ENCODE results near the gene BDH1.

BDH1 gene

DNA sequence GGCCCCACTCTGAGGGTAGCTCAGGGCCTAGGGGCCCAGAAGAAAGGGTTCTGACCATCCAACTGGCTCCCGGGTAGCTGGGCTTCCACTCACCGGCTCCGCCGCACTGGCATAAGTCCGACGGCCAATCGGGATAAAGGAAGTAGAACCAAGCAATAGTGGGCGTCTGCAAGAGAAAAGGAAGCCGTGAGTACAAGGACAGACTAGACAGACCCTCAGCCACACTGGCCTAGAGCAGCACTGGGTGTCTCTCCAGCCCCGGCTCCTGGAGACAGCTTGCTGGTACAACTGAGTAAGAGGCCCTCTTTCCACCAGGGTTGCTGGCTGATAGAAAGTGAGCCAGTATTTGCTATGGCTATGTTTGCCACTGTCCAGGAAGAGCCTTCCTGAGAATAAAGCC lies 22.4 kb downstream of the BDH1 start:
- H3K36me3 ChIP-seq, result no peaks in the 10 kb centered on the region
- intact Hi-C loops (cut with DNase I; ENCODE audit: low total_unique reads), result no loop called here
- H3K4me3 ChIP-seq, result no peak overlapping the region
- H3K27me3 ChIP-seq, result no peaks in the 10 kb centered on the region
- H3K9me3 ChIP-seq, result no peaks in the 10 kb centered on the region
- H3K27ac ChIP-seq, result no peak overlapping the region
- no peaks in the 10 kb centered on the region for H3K4me1 ChIP-seq
- TF ChIP-seq, protein P1, sequence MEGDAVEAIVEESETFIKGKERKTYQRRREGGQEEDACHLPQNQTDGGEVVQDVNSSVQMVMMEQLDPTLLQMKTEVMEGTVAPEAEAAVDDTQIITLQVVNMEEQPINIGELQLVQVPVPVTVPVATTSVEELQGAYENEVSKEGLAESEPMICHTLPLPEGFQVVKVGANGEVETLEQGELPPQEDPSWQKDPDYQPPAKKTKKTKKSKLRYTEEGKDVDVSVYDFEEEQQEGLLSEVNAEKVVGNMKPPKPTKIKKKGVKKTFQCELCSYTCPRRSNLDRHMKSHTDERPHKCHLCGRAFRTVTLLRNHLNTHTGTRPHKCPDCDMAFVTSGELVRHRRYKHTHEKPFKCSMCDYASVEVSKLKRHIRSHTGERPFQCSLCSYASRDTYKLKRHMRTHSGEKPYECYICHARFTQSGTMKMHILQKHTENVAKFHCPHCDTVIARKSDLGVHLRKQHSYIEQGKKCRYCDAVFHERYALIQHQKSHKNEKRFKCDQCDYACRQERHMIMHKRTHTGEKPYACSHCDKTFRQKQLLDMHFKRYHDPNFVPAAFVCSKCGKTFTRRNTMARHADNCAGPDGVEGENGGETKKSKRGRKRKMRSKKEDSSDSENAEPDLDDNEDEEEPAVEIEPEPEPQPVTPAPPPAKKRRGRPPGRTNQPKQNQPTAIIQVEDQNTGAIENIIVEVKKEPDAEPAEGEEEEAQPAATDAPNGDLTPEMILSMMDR (IDR thresholded peaks at IDR 0.05), result no peak
- no peak for DNase-seq

DNA sequence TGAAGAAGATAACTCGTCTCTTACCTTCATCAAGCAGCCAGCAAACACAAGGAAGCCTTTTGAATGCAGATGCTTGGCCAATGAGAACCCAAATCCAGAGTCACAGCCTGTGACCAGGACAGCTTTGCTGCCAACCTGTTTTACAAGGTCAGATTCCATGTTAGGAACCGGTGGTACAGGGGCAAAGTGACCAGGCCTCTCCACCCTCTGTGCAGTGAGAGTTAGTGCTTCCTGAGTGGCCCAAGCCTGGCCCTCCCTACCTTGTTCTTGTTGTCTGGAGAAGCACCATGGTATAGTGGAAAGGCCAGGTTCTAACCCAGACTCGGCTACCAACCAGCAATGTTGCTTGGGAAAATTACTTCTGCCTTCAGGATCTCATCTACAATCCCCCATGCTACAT lies 23.4 kb downstream of the BDH1 start:
- H3K27ac ChIP-seq, result no peak overlapping the region
- DNase-seq, result peak in 1 of 2 donors; percentile 15
- H3K36me3 ChIP-seq, result no peaks in the 10 kb centered on the region
- no peaks in the 10 kb centered on the region for H3K4me1 ChIP-seq
- TF ChIP-seq, protein P1 (IDR thresholded peaks at IDR 0.05), result no peak
- intact Hi-C loops (cut with DNase I; ENCODE audit: low total_unique reads), result no loop called here
- no peaks in the 10 kb centered on the region for H3K27me3 ChIP-seq
- H3K4me3 ChIP-seq, result no peak overlapping the region
- no peaks in the 10 kb centered on the region for H3K9me3 ChIP-seq

DNA sequence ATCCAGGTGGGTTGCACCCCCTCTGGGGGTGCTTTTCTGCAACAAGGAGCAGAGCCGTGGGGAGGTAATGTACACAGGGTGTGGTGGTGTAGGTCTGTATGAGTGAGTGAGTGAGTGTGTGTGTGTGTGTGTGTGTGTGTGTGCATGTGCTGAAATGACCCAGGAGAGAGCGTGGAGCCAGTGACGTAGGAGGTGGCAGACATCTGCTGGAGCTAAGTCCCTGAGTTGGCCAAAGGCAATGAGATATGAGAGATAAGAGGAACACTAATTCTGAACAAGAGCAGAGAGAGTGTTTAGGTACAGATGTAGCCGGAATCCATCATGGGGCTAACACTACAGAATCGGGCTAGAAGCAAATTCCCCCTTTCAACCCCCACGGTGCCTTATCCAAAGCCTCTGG lies 27.6 kb downstream of the BDH1 start:
- intact Hi-C loops (cut with DNase I; ENCODE audit: low total_unique reads), result no loop called here

DNA sequence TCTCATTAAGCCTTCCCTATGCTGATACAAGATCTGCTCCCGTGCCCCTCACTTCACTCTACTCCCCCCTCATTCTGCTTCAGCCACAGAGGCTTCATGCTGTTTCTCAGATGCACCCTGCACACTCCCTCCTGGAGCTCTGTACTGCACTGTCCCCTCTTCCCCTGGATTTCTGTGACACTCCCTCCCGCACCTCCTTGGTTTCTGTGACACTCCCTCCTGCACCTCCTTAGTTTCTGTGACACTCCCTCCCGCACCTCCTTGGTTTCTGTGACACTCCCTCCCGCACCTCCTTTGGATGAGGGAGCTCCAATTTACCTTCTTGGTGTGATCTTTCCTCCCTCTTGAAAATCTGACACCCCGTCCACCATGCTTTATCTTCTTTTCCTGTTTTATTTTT lies 28.2 kb downstream of the BDH1 start:
- Histone ChIP-seq H3K4me1 (peaks cover 0 to 13% (median 8%) of the 10 kb centered on the region in 4 donors), H3K36me3 (no peaks in the 10 kb centered on the region), H3K27ac (no peak overlapping the region), H3K9me3 (no peaks in the 10 kb centered on the region), H3K27me3 (no peaks in the 10 kb centered on the region), H3K4me3 (no peak overlapping the region)
- DNase-seq, result peak in 1 of 2 donors; percentile 4
- TF ChIP-seq, protein P1 (IDR thresholded peaks at IDR 0.05), result no peak
- intact Hi-C loops (cut with DNase I; ENCODE audit: low total_unique reads), result no loop called here

More for the DNA sequence above, 27.6 kb downstream of the BDH1 start:
- Histone ChIP-seq H3K36me3 (no peaks in the 10 kb centered on the region), H3K9me3 (no peaks in the 10 kb centered on the region), H3K4me3 (no peak overlapping the region), H3K27ac (no peak overlapping the region), H3K27me3 (no peaks in the 10 kb centered on the region), H3K4me1 (peaks cover 0 to 7% (median 4%) of the 10 kb centered on the region in 4 donors)
- TF ChIP-seq, protein P1 (IDR thresholded peaks at IDR 0.05), result no peak
- peak in 1 of 2 donors; percentile 11 for DNase-seq

DNA sequence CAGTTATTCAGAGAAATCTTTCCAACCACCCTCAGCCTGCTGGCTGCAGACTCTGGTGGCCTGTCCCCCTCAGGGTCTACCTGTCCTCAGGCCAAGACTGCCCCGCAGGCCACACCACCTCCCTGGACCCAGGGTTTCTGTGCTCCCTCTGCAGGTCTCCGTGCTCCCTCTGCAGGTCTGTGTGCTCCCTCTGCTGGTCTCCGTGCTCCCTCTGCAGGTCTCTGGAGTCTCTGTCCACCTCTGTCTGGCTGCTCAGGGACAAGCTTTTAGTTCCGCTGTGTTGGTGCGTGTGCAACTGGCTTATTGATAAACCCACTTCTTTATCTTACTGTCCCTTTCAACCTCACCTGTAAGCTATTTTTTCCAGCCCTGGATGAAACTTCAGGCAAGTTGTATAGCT lies 30.1 kb downstream of the BDH1 start:
- TF ChIP-seq, protein P1 (IDR thresholded peaks at IDR 0.05), result no peak
- Histone ChIP-seq H3K4me1 (peaks cover 0 to 14% (median 8%) of the 10 kb centered on the region in 4 donors), H3K9me3 (no peaks in the 10 kb centered on the region), H3K36me3 (no peaks in the 10 kb centered on the region), H3K27ac (no peak overlapping the region), H3K27me3 (no peaks in the 10 kb centered on the region), H3K4me3 (no peak overlapping the region)
- intact Hi-C loops (cut with DNase I; ENCODE audit: low total_unique reads), result no loop called here
- no peak for DNase-seq

DNA sequence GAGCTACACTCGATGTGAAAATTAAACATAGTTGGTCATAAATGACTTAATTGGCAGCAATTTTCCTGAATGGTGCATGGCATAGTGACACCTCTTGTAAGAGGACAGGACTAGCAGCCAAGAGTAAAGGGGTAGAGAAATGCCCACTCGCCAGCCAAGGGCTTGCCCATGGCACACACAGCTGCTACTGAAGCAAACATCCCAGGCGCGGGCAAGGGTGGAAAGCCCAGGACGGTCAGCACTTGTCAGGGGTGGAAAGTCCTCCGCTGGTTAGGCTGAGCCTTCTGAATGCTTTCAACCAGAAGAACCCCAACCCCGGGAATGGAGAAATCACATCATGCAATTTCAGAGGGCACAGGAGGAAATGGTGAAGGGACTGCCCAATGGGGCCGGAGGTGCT lies 31.6 kb downstream of the BDH1 start:
- TF ChIP-seq, protein P1 (IDR thresholded peaks at IDR 0.05), result no peak
- Histone ChIP-seq H3K27me3 (no peaks in the 10 kb centered on the region), H3K9me3 (no peaks in the 10 kb centered on the region), H3K4me1 (peaks cover 0 to 14% (median 8%) of the 10 kb centered on the region in 4 donors), H3K27ac (no peak overlapping the region), H3K36me3 (no peaks in the 10 kb centered on the region), H3K4me3 (no peak overlapping the region)
- intact Hi-C loops (cut with DNase I; ENCODE audit: low total_unique reads), result no loop called here
- no peak for DNase-seq
